PFSK-1 (cell line): ENCODE results near the gene EFEMP1.

ENCODE experiments used
- POLR2AphosphoS5 ChIP-seq: IDR thresholded peaks from 2 replicates; pipeline ENCODE4 v1.6.1; 2012; ENCODE audit warnings: low read depth, mild to moderate bottlenecking, control low read depth, low read length, moderate library complexity
- REST ChIP-seq, 2 experiments: IDR thresholded peaks; 2 replicates each; pipeline versions ENCODE4 v1.6.1 to v1.8.0; 2011 to 2012; ENCODE audit warnings: low read depth in 2 of 2, low read length in 2 of 2, control low read depth in 1 of 2, inconsistent platforms in 1 of 2, mild to moderate bottlenecking in 1 of 2, moderate library complexity in 1 of 2; ENCODE audit not compliant: insufficient read depth in 1 of 2
- TAF1 ChIP-seq: IDR thresholded peaks from 2 replicates; pipeline ENCODE4 v1.6.1; 2012; ENCODE audit warnings: low read length, control low read depth, borderline replicate concordance; ENCODE audit not compliant: insufficient read depth

- no peak for TF ChIP-seq POLR2AphosphoS5
- no peak for TF ChIP-seq TAF1
- no peak for TF ChIP-seq REST (IDR thresholded peaks at IDR 0.05; ENCODE audit: insufficient read depth in 1 of 2, low read depth in 2 of 2, low read length in 2 of 2)
Measured at GRCh38 chr2:55901322-55901721, 22.3 kb downstream of the EFEMP1 start.
